ENCODE results near the gene ITCH.
A peak's percentile ranks its signal among the peaks of the same experiment; 100 is the strongest.
"Not testable (repeated sequence)": the region's sequence is repeated elsewhere in the genome, so short reads cannot be mapped to it uniquely, and the experiment has no call there.

Gene ITCH

DNA sequence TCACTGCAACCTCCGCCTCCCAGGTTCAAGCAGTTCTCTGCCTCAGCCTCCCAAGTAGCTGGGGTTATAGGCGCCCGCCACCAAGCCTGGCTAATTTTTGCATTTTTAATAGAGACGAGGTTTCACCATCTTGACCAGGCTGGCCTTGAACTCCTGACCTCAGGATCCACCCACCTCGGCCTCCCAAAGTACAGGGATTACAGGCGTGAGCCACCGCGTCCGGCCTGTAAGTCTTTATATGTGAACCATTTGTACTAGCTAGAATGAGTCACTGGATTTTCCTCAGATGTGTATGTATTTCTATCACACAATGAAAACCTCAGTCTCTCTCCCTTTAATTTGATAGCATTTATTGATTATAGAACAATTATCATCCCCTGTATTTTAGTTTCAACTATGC is 34.0 kb downstream of the ITCH start:
- DNase-seq (ENCODE audit: low read depth) = peak; percentile 40
- no peak overlapping the region for H3K4me3 ChIP-seq (ENCODE audit: control insufficient read depth, low read depth, low read length)
- TF ChIP-seq, protein P1, sequence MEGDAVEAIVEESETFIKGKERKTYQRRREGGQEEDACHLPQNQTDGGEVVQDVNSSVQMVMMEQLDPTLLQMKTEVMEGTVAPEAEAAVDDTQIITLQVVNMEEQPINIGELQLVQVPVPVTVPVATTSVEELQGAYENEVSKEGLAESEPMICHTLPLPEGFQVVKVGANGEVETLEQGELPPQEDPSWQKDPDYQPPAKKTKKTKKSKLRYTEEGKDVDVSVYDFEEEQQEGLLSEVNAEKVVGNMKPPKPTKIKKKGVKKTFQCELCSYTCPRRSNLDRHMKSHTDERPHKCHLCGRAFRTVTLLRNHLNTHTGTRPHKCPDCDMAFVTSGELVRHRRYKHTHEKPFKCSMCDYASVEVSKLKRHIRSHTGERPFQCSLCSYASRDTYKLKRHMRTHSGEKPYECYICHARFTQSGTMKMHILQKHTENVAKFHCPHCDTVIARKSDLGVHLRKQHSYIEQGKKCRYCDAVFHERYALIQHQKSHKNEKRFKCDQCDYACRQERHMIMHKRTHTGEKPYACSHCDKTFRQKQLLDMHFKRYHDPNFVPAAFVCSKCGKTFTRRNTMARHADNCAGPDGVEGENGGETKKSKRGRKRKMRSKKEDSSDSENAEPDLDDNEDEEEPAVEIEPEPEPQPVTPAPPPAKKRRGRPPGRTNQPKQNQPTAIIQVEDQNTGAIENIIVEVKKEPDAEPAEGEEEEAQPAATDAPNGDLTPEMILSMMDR (conservative IDR thresholded peaks at IDR 0.05; ENCODE audit: control insufficient read depth, insufficient read depth, low read depth, low read length) = no peak

DNA sequence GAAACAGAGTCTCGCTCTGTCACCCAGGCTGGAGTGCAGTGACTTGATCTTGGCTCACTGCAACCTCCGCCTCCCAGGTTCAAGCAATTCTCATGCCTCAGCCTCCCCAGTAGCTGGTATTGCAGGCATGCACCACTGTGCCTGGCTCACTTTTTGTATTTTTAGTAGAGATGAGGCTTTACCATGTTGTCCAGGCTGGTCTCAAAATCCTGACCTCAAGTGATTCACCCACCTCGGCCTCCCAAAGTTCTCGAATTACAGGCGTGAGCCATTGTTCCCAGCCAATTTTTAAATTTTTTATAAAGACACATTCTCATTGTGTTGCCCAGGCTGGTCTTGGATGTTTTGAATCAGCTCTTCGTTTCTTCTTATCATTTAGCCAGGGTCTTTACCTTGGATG is 37.7 kb downstream of the ITCH start:
- peak; percentile 82 for DNase-seq (ENCODE audit: low read depth)
- not testable (repeated sequence) for H3K4me3 ChIP-seq (ENCODE audit: control insufficient read depth, low read depth, low read length)

GRCh38 chr20:34401741-34402455 is 38.8 kb downstream of the ITCH start:
- no peak for DNase-seq (ENCODE audit: low read depth)
- H3K4me3 ChIP-seq (ENCODE audit: control insufficient read depth, low read depth, low read length) = no peak overlapping the region
- TF ChIP-seq, protein P1 (conservative IDR thresholded peaks at IDR 0.05; ENCODE audit: control insufficient read depth, insufficient read depth, low read depth, low read length) = no peak

- DNase-seq (ENCODE audit: low read depth) = no peak
- TF ChIP-seq, protein P1 (conservative IDR thresholded peaks at IDR 0.05; ENCODE audit: control insufficient read depth, insufficient read depth, low read depth, low read length) = no peak
- no peak overlapping the region for H3K4me3 ChIP-seq (ENCODE audit: control insufficient read depth, low read depth, low read length)
These were observed 39.4 kb downstream of the ITCH start for GRCh38 chr20:34402461-34402860.

DNA sequence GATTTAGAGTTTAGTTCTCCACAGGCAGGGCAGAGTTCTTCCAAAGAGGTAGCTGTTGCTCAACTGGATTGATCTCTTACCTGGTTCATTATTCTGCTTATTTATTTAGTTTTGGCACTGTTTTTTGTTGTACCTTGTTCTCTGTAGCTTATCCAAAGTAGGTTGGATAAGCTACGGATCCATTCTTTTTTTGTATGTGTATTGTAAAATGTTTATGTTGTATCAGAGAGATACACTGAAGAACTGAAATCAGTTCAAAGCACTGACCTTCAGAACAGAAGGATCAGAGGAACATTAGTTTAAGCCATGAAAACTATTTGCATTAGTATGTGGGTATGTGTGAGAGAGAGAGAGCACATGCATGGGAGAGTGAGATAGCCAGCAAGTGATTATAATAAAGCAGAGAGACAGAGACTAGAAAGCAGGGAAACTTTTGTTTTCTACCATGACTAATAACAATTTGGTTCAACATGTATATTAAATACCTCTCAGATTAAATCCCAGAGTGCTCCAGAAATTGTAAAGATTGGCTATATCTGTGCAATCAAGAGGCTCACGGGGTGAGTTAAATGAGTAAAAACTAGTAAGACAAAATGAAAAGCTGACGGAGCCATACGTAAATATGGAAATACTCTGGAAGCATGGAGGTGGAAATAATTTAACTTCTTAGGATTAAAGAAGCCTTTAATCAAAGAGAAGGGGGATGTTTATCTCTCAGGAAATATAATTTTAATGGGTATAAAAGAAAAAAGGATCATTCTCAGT is 40.2 kb downstream of the ITCH start:
- DNase-seq (ENCODE audit: low read depth) = no peak
- TF ChIP-seq, protein P1 (conservative IDR thresholded peaks at IDR 0.05; ENCODE audit: control insufficient read depth, insufficient read depth, low read depth, low read length) = no peak
- H3K4me3 ChIP-seq (ENCODE audit: control insufficient read depth, low read depth, low read length) = no peak overlapping the region

DNA sequence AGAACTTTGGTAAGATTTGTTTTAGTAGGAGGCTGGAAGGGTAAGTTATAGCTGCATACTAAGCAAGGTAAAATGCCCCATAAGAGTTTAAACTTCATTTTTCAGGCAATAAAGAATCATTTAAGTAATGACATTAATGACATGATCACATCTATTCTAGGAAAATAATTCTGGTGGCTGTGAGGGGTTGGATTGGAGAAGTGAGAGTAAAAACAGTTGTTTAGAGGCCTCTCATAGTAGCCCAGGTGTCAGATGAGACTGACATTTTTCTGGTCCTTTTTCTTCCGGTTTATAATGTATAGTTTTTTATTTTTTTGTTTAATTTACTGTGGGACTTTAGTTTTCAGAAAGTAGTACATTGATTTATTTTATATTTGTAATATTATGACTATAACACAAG is 40.8 kb downstream of the ITCH start:
- no peak for DNase-seq (ENCODE audit: low read depth)
- TF ChIP-seq, protein P1 (conservative IDR thresholded peaks at IDR 0.05; ENCODE audit: control insufficient read depth, insufficient read depth, low read depth, low read length) = no peak
- no peak overlapping the region for H3K4me3 ChIP-seq (ENCODE audit: control insufficient read depth, low read depth, low read length)

DNA sequence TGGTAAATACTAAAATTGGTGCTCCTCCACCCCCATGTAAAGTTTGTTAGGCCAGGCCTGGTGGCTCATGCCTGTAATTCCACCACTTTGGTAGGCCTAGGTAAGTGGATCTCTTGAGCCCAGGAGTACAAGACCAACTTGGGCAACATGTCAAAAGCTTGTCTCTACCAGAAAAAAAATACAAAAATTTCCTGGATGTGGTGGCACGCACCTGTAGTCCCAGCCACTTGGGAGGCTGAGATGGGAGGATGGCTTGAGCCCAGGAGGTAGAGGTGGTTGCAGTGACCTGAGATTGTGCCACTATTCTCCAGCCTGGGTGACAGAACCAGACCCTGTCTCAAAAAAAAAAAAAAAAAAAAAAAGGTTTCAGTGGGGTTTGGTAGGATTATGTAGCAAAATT is 41.7 kb downstream of the ITCH start:
- TF ChIP-seq, protein P1 (conservative IDR thresholded peaks at IDR 0.05; ENCODE audit: control insufficient read depth, insufficient read depth, low read depth, low read length) = no peak
- DNase-seq (ENCODE audit: low read depth) = no peak
- no peak overlapping the region for H3K4me3 ChIP-seq (ENCODE audit: control insufficient read depth, low read depth, low read length)

- not testable (repeated sequence) for H3K4me3 ChIP-seq (ENCODE audit: control insufficient read depth, low read depth, low read length); DNase-seq (ENCODE audit: low read depth)
These were observed 42.2 kb downstream of the ITCH start for GRCh38 chr20:34405247-34405651.

DNA sequence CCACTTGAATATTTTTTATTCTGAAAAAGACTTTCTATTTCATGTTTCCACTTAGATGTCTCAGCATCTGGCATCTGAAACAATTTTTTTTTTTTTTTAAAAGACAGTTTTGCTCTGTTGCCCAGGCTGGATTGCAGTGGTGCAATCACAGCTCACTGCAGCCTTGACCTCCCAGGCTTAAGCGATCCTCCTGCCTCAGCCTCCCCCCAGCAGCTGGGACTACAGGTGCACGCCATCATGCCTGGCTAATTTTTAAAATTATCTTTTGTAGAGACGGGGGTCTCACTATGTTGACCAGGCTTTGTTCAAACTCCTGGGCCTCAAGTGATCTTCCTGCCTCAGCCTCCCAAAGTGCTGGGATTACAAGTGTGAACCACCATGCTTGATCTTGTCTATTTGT is 42.9 kb downstream of the ITCH start:
- not testable (repeated sequence) for H3K4me3 ChIP-seq (ENCODE audit: control insufficient read depth, low read depth, low read length); DNase-seq (ENCODE audit: low read depth)

All from fibroblast of mammary gland (primary cell).